ES-I3 (cell line): ENCODE data around the gene C13orf42.

Source experiments
- H3K36me3 ChIP-seq: 2 replicates; pipeline ENCODE4 v1.6.1; 2013; ENCODE audit warnings: mild to moderate bottlenecking, low read length, control low read depth, moderate library complexity; ENCODE audit not compliant: insufficient read depth
- H3K4me1 ChIP-seq: 2 replicates; pipeline ENCODE4 v1.6.1; 2013; ENCODE audit warnings: mild to moderate bottlenecking, control low read depth, low read length; ENCODE audit not compliant: insufficient read depth
- H3K9ac ChIP-seq: 2 replicates; pipeline ENCODE4 v1.6.1; 2013; ENCODE audit warnings: low read depth, mild to moderate bottlenecking, low read length, moderate library complexity
- H3K9me3 ChIP-seq: 2 replicates; pipeline ENCODE4 v1.6.1; 2013; ENCODE audit warnings: mild to moderate bottlenecking, low read length, moderate library complexity; ENCODE audit not compliant: control insufficient read depth, insufficient read depth

Gene C13orf42

GRCh38 chr13:51066091-51066831 is 44.8 kb downstream of the C13orf42 start:
- H3K36me3 ChIP-seq: no peaks in the 10 kb centered on the region
- H3K9ac ChIP-seq: no peak overlapping the region
- H3K9me3 ChIP-seq: no peaks in the 10 kb centered on the region
- 0 out of 2 replicates have a peak, but pooled peaks cover 3% of the 10 kb centered on the region for H3K4me1 ChIP-seq

- H3K4me1 ChIP-seq: 0 out of 2 replicates have a peak, but pooled peaks cover 3% of the 10 kb centered on the region
- no peak overlapping the region for H3K9ac ChIP-seq
- no peaks in the 10 kb centered on the region for H3K36me3 ChIP-seq
- H3K9me3 ChIP-seq: no peaks in the 10 kb centered on the region
Measured at GRCh38 chr13:51065372-51066090, 45.5 kb downstream of the C13orf42 start.

- no peaks in the 10 kb centered on the region for H3K36me3 ChIP-seq
- no peaks in the 10 kb centered on the region for H3K9me3 ChIP-seq
- H3K9ac ChIP-seq: no peak overlapping the region
- 0 out of 2 replicates have a peak, but pooled peaks cover 3% of the 10 kb centered on the region for H3K4me1 ChIP-seq
Measured at GRCh38 chr13:51064753-51065152, 46.3 kb downstream of the C13orf42 start.

- Histone ChIP-seq H3K9me3 (no peaks in the 10 kb centered on the region), H3K9ac (no peak overlapping the region), H3K4me1 (peaks cover 5% of the 10 kb centered on the region; the same call in 1 of the 2 replicates), H3K36me3 (no peaks in the 10 kb centered on the region)
Measured at GRCh38 chr13:51063909-51064308, 47.2 kb downstream of the C13orf42 start.

GRCh38 chr13:51058461-51059167 is 52.5 kb downstream of the C13orf42 start:
- Histone ChIP-seq H3K36me3 (no peaks in the 10 kb centered on the region), H3K9me3 (no peaks in the 10 kb centered on the region), H3K9ac (no peak overlapping the region), H3K4me1 (peaks cover 10% of the 10 kb centered on the region)

- Histone ChIP-seq H3K36me3 (no peaks in the 10 kb centered on the region), H3K9ac (no peak overlapping the region), H3K9me3 (no peaks in the 10 kb centered on the region), H3K4me1 (peaks cover 10% of the 10 kb centered on the region)
Measured at GRCh38 chr13:51057906-51058305, 53.2 kb downstream of the C13orf42 start.

- Histone ChIP-seq H3K36me3 (no peaks in the 10 kb centered on the region), H3K9me3 (no peaks in the 10 kb centered on the region), H3K9ac (no peak overlapping the region), H3K4me1 (peaks cover 10% of the 10 kb centered on the region)
Measured at GRCh38 chr13:51057001-51057400, 54.1 kb downstream of the C13orf42 start.

- no peak overlapping the region for H3K9ac ChIP-seq
- no peaks in the 10 kb centered on the region for H3K4me1 ChIP-seq
- H3K36me3 ChIP-seq: no peaks in the 10 kb centered on the region
- H3K9me3 ChIP-seq: no peaks in the 10 kb centered on the region
Measured at GRCh38 chr13:51052581-51052980, 58.5 kb downstream of the C13orf42 start.

GRCh38 chr13:51050021-51050830 is 60.8 kb downstream of the C13orf42 start:
- Histone ChIP-seq H3K36me3 (no peaks in the 10 kb centered on the region), H3K9ac (no peak overlapping the region), H3K9me3 (no peaks in the 10 kb centered on the region), H3K4me1 (no peaks in the 10 kb centered on the region)

- H3K36me3 ChIP-seq: no peaks in the 10 kb centered on the region
- H3K4me1 ChIP-seq: no peaks in the 10 kb centered on the region
- no peak overlapping the region for H3K9ac ChIP-seq
- H3K9me3 ChIP-seq: no peaks in the 10 kb centered on the region
Measured at GRCh38 chr13:51048616-51049015, 62.5 kb downstream of the C13orf42 start.

GRCh38 chr13:51048166-51048461 is 63.0 kb downstream of the C13orf42 start:
- H3K9ac ChIP-seq: no peak overlapping the region

GRCh38 chr13:51047434-51048165 is 63.5 kb downstream of the C13orf42 start:
- Histone ChIP-seq H3K36me3 (no peaks in the 10 kb centered on the region), H3K9ac (no peak overlapping the region), H3K4me1 (no peaks in the 10 kb centered on the region), H3K9me3 (no peaks in the 10 kb centered on the region)

More at GRCh38 chr13:51048166-51048461, 63.0 kb downstream of the C13orf42 start:
- Histone ChIP-seq H3K9me3 (no peaks in the 10 kb centered on the region), H3K4me1 (no peaks in the 10 kb centered on the region), H3K36me3 (no peaks in the 10 kb centered on the region)

GRCh38 chr13:51045451-51045850 is 65.6 kb downstream of the C13orf42 start:
- Histone ChIP-seq H3K9ac (no peak overlapping the region), H3K36me3 (no peaks in the 10 kb centered on the region), H3K4me1 (no peaks in the 10 kb centered on the region), H3K9me3 (no peaks in the 10 kb centered on the region)
